H9 (cell line): ENCODE data around the gene SH3BP5. TPM values are rescaled to one million over a fixed set of nuclear protein-coding genes. Genes with fewer than 3 reads are reported as not detected.

Experiments
- DNase-seq: peaks from one replicate; pipeline ENCODE4 v3.0.0-alpha.2; 2017
- H2AFZ ChIP-seq: one replicate; pipeline ENCODE4 v1.6.1; 2013; ENCODE audit warnings: mild to moderate bottlenecking, low read length, control low read depth, moderate library complexity
- H2AK5ac ChIP-seq: 2 replicates; pipeline ENCODE4 v1.6.1; 2013; ENCODE audit warnings: low read length, control low read depth, mixed read lengths; ENCODE audit not compliant: insufficient read length
- H2BK120ac ChIP-seq: one replicate; pipeline ENCODE4 v1.6.1; 2013; ENCODE audit warnings: low read depth, mild to moderate bottlenecking, low read length, control low read depth, inconsistent platforms; ENCODE audit not compliant: poor library complexity, severe bottlenecking
- H2BK12ac ChIP-seq: 2 replicates; pipeline ENCODE4 v1.6.1; 2013; ENCODE audit warnings: low read length, control low read depth, mixed read lengths, low read depth; ENCODE audit not compliant: insufficient read length
- H2BK15ac ChIP-seq: 2 replicates; pipeline ENCODE4 v1.6.1; 2013; ENCODE audit warnings: low read depth, low read length, control low read depth
- H2BK20ac ChIP-seq: one replicate; pipeline ENCODE4 v1.6.1; 2013; ENCODE audit warnings: low read depth, mild to moderate bottlenecking, low read length, control low read depth, inconsistent platforms; ENCODE audit not compliant: poor library complexity, severe bottlenecking
- H2BK5ac ChIP-seq: 2 replicates; pipeline ENCODE4 v1.6.1; 2013; ENCODE audit warnings: low read length, control low read depth, mixed read lengths; ENCODE audit not compliant: insufficient read length
- H3K14ac ChIP-seq: 2 replicates; pipeline ENCODE4 v1.6.1; 2013; ENCODE audit warnings: low read length, control low read depth; ENCODE audit not compliant: insufficient read depth
- H3K18ac ChIP-seq: 2 replicates; pipeline ENCODE4 v1.6.1; 2013; ENCODE audit warnings: low read depth, mild to moderate bottlenecking, mixed read lengths, low read length, control low read depth; ENCODE audit not compliant: insufficient read length
- H3K23ac ChIP-seq: 2 replicates; pipeline ENCODE4 v1.6.1; 2013; ENCODE audit warnings: low read length, control low read depth, mixed read lengths, low read depth; ENCODE audit not compliant: insufficient read length
- H3K23me2 ChIP-seq: 2 replicates; pipeline ENCODE4 v1.6.1; 2013; ENCODE audit warnings: low read depth, mild to moderate bottlenecking, mixed read lengths, low read length, control low read depth; ENCODE audit not compliant: insufficient read length, poor library complexity, severe bottlenecking
- H3K27ac ChIP-seq: 2 replicates; pipeline ENCODE4 v1.5.1; 2013; ENCODE audit warnings: low read length, control low read depth, mixed read lengths, low read depth; ENCODE audit not compliant: insufficient read length
- H3K27me3 ChIP-seq: 2 replicates; pipeline ENCODE4 v1.6.1; 2013; ENCODE audit warnings: low read length, control low read depth, inconsistent platforms; ENCODE audit not compliant: insufficient read depth
- H3K4ac ChIP-seq: 2 replicates; pipeline ENCODE4 v1.6.1; 2013; ENCODE audit warnings: low read depth, mild to moderate bottlenecking, control low read depth, inconsistent platforms, low read length, moderate library complexity
- H3K4me1 ChIP-seq: 2 replicates; pipeline ENCODE4 v1.6.1; 2013; ENCODE audit warnings: low read length, control low read depth, inconsistent platforms; ENCODE audit not compliant: insufficient read depth
- H3K4me2 ChIP-seq: 2 replicates; pipeline ENCODE4 v1.6.1; 2013; ENCODE audit warnings: low read length, control low read depth, mixed read lengths; ENCODE audit not compliant: insufficient read length, insufficient read depth
- H3K56ac ChIP-seq: 2 replicates; pipeline ENCODE4 v1.6.1; 2013; ENCODE audit warnings: low read depth, mild to moderate bottlenecking, mixed read lengths, low read length, control low read depth; ENCODE audit not compliant: insufficient read length
- H3K79me1 ChIP-seq: 2 replicates; pipeline ENCODE4 v1.6.1; 2013; ENCODE audit warnings: low read depth, mild to moderate bottlenecking, moderate library complexity, low read length, control low read depth, inconsistent platforms; ENCODE audit not compliant: insufficient read depth, poor library complexity, severe bottlenecking
- H3K79me2 ChIP-seq: 2 replicates; pipeline ENCODE4 v1.6.1; 2013; ENCODE audit warnings: low read length, control low read depth, inconsistent platforms; ENCODE audit not compliant: insufficient read depth
- H3K9ac ChIP-seq: 2 replicates; pipeline ENCODE4 v1.6.1; 2013; ENCODE audit warnings: low read length, control low read depth, mixed read lengths; ENCODE audit not compliant: insufficient read length; ENCODE audit errors: extremely low read depth
- H3K9me3 ChIP-seq: one replicate; pipeline ENCODE4 v1.6.1; 2013; ENCODE audit warnings: low read depth, low read length, inconsistent platforms; ENCODE audit not compliant: control insufficient read depth
- H3T11ph ChIP-seq: one replicate; pipeline ENCODE4 v1.6.1; 2013; ENCODE audit warnings: mild to moderate bottlenecking, low read length, control low read depth, inconsistent platforms
- H4K20me1 ChIP-seq: one replicate; pipeline ENCODE4 v1.6.1; 2013; ENCODE audit not compliant: control insufficient read depth, insufficient read length, insufficient read depth
- H4K5ac ChIP-seq: 2 replicates; pipeline ENCODE4 v1.6.1; 2013; ENCODE audit warnings: low read depth, mild to moderate bottlenecking, mixed read lengths, low read length, control low read depth; ENCODE audit not compliant: insufficient read length
- H4K8ac ChIP-seq: replicated peaks from 2 replicates; pipeline ENCODE4 v1.6.1; 2013; ENCODE audit warnings: low read length, control low read depth, mixed read lengths, low read depth; ENCODE audit not compliant: insufficient read length
- H4K91ac ChIP-seq: 2 replicates; pipeline ENCODE4 v1.6.1; 2013; ENCODE audit warnings: low read depth, mild to moderate bottlenecking, moderate library complexity, mixed read lengths, low read length, control low read depth; ENCODE audit not compliant: insufficient read length
- H3K27ac Mint-ChIP-seq, 3 experiments: 2 replicates in 2 of 3; 3 replicates in 1 of 3; pipeline ENCODE4 v1.8.0; 2020 to 2021; ENCODE audit warnings: mixed read lengths in 3 of 3, mild to moderate bottlenecking in 1 of 3, moderate library complexity in 1 of 3
- H3K27me3 Mint-ChIP-seq: 2 replicates; pipeline ENCODE4 v1.8.0; 2021; ENCODE audit warnings: low read depth, mild to moderate bottlenecking, moderate library complexity, mixed read lengths
- H3K36me3 Mint-ChIP-seq, 3 experiments: 2 replicates in 2 of 3; 3 replicates in 1 of 3; pipeline ENCODE4 v1.8.0; 2020 to 2021; ENCODE audit warnings: low read depth in 3 of 3, mixed read lengths in 3 of 3; ENCODE audit not compliant: insufficient read depth in 1 of 3
- H3K4me1 Mint-ChIP-seq, 2 experiments: 2 replicates each; pipeline ENCODE4 v1.8.0; 2020; ENCODE audit warnings: mixed read lengths in 2 of 2
- H3K4me3 Mint-ChIP-seq, 2 experiments: 2 replicates in 1 of 2; 3 replicates in 1 of 2; pipeline ENCODE4 v1.8.0; 2020 to 2021; ENCODE audit warnings: mild to moderate bottlenecking in 2 of 2, mixed read lengths in 2 of 2, moderate library complexity in 1 of 2
- H3K9me3 Mint-ChIP-seq, 2 experiments: 2 replicates in 1 of 2; 3 replicates in 1 of 2; pipeline ENCODE4 v1.8.0; 2020; ENCODE audit warnings: mild to moderate bottlenecking in 2 of 2, mixed read lengths in 2 of 2, moderate library complexity in 1 of 2
- WGBS: extraction: QIAGEN DNeasy Blood & Tissue Kit; methylation state at CpG from one replicate; pipeline ENCODE4 v1.1.7; 2013; ENCODE audit warnings: missing lambda C conversion rate, low lambda C conversion rate, mixed read lengths; ENCODE audit not compliant: insufficient read length; ENCODE audit errors: extremely low coverage; 5-methylcytosine and 5-hydroxymethylcytosine counted together
- total RNA-seq: library from RNA; stranded (reverse); gene quantifications from 2 replicates; pipeline ENCODE4 v1.2.1, GENCODE V29; 2021
- TF ChIP-seq, protein P1 (sequence below): fragments of 200-600 bp; sonication (generic); conservative IDR thresholded peaks from 3 replicates; pipeline ENCODE4 v1.8.0; 2021; ENCODE audit warnings: antibody characterized with exemption, mild to moderate bottlenecking

The SH3BP5 gene
- total RNA-seq, 1 experiment from 2014 or later = 6.8 TPM

DNA sequence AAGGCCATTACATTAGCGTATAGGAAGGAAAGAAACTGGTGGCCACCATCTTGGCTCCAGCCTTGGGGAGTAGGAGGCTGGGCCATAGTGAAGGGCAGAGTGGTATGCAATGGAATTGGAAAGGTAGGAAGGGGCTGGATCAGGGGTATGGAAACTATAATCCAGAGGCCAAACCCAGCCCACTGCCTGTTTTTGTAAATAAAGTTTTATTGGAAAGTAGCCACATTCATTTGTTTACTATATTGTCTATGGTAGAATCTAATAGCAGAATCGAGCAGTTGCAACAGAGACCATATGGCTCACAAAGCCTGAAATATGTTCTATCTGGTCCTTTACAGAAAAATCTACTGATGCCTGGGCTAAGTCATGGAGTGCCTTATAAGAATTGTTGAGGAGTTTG is 14.1 kb upstream of the SH3BP5 start:
- Mint-ChIP-seq H3K27me3 (peaks cover 2% of the 10 kb centered on the region), H3K27ac (no peak overlapping the region), H3K4me3 (no peak overlapping the region), H3K4me1 (peaks cover 9 to 11% of the 10 kb centered on the region in 2 experiments), H3K36me3 (peaks cover under 1 to 12% (median 4%) of the 10 kb centered on the region in 3 experiments; a peak in 3 of 7 replicates), H3K9me3 (peaks cover 14% of the 10 kb centered on the region in 2 experiments; a peak in 4 of 5 replicates)
- no peak for DNase-seq
- no CpG with 5 or more reads among the region's 2 CpGs for WGBS
- Histone ChIP-seq H3K4me2 (no peak overlapping the region), H2BK5ac (no peak overlapping the region), H4K91ac (no peak overlapping the region), H3K79me2 (no peaks in the 10 kb centered on the region), H3K23ac (no peak overlapping the region), H3K14ac (no peak overlapping the region), H3K9ac (no peak overlapping the region), H3K18ac (no peak overlapping the region), H3K4ac (no peak overlapping the region), H3K79me1 (no peaks in the 10 kb centered on the region), H2AFZ (no peak overlapping the region), H3K27me3 (no peaks in the 10 kb centered on the region), H2BK120ac (no peak overlapping the region), H3K23me2 (no peaks in the 10 kb centered on the region), H3K56ac (no peak overlapping the region), H3K4me1 (no peaks in the 10 kb centered on the region), H3K9me3 (no peaks in the 10 kb centered on the region), H4K8ac (no peak overlapping the region), H3T11ph (no peak overlapping the region), H2BK15ac (no peak overlapping the region), H4K5ac (no peak overlapping the region), H2BK20ac (no peak overlapping the region), H2AK5ac (no peak overlapping the region), H2BK12ac (no peak overlapping the region), H3K27ac (no peak overlapping the region), H4K20me1 (no peaks in the 10 kb centered on the region)
- TF ChIP-seq, protein P1, sequence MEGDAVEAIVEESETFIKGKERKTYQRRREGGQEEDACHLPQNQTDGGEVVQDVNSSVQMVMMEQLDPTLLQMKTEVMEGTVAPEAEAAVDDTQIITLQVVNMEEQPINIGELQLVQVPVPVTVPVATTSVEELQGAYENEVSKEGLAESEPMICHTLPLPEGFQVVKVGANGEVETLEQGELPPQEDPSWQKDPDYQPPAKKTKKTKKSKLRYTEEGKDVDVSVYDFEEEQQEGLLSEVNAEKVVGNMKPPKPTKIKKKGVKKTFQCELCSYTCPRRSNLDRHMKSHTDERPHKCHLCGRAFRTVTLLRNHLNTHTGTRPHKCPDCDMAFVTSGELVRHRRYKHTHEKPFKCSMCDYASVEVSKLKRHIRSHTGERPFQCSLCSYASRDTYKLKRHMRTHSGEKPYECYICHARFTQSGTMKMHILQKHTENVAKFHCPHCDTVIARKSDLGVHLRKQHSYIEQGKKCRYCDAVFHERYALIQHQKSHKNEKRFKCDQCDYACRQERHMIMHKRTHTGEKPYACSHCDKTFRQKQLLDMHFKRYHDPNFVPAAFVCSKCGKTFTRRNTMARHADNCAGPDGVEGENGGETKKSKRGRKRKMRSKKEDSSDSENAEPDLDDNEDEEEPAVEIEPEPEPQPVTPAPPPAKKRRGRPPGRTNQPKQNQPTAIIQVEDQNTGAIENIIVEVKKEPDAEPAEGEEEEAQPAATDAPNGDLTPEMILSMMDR = no peak
